Kidney epithelial cell (primary cell): ENCODE data around the gene PAPPA2. TPM values are rescaled to one million over a fixed set of nuclear protein-coding genes. Genes with fewer than 3 reads are reported as not detected.

Experiments
- DNase-seq: peaks from one replicate; pipeline ENCODE4 v3.0.0-alpha.2; 2010; ENCODE audit warnings: low read depth
- H3K27me3 ChIP-seq: 2 replicates; pipeline ENCODE4 v1.6.0; 2011; ENCODE audit warnings: low read length; ENCODE audit not compliant: control insufficient read depth, insufficient read depth
- H3K36me3 ChIP-seq: 2 replicates; pipeline ENCODE4 v1.5.1; 2011; ENCODE audit warnings: low read length; ENCODE audit not compliant: control insufficient read depth, insufficient read depth
- H3K4me3 ChIP-seq: 2 replicates; pipeline ENCODE4 v1.5.1; 2011; ENCODE audit warnings: low read depth, mild to moderate bottlenecking, control low read depth, low read length
- total RNA-seq: library from RNA; depleted of rRNA; stranded (reverse); fragments of >200 nt; gene quantifications from 2 replicates; pipeline ENCODE4 v1.2.3, GENCODE V29; 2015
- TF ChIP-seq, protein P1 (sequence below): IDR thresholded peaks from 2 replicates; pipeline ENCODE4 v1.5.1; 2011; ENCODE audit warnings: mild to moderate bottlenecking, moderate library complexity, low read length, control low read depth, inconsistent platforms; ENCODE audit not compliant: insufficient read depth, poor library complexity, severe bottlenecking

The PAPPA2 gene
- total RNA-seq, 1 donor from 2014 or later, result 6.9 TPM

DNA sequence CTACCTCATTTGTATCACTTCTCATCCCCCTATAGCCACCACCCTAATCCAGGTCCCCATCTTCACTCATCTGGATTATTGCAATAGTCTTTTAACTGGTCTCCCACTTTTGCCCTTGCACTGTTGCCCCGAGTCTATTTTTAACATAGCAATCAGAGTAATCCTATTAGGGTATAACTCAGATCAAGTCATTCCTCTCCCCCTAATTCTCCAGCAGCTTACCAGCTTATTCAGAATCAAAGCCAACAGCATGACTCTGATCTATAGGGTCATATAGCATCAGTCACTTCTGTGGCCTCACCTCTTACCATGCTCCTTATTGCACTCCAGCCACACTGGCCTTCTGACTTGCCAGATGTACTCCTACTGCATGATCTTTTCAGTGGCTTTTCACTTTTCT is 140.7 kb downstream of the PAPPA2 start:
- TF ChIP-seq, protein P1, sequence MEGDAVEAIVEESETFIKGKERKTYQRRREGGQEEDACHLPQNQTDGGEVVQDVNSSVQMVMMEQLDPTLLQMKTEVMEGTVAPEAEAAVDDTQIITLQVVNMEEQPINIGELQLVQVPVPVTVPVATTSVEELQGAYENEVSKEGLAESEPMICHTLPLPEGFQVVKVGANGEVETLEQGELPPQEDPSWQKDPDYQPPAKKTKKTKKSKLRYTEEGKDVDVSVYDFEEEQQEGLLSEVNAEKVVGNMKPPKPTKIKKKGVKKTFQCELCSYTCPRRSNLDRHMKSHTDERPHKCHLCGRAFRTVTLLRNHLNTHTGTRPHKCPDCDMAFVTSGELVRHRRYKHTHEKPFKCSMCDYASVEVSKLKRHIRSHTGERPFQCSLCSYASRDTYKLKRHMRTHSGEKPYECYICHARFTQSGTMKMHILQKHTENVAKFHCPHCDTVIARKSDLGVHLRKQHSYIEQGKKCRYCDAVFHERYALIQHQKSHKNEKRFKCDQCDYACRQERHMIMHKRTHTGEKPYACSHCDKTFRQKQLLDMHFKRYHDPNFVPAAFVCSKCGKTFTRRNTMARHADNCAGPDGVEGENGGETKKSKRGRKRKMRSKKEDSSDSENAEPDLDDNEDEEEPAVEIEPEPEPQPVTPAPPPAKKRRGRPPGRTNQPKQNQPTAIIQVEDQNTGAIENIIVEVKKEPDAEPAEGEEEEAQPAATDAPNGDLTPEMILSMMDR, result no peak
- no peak for DNase-seq

DNA sequence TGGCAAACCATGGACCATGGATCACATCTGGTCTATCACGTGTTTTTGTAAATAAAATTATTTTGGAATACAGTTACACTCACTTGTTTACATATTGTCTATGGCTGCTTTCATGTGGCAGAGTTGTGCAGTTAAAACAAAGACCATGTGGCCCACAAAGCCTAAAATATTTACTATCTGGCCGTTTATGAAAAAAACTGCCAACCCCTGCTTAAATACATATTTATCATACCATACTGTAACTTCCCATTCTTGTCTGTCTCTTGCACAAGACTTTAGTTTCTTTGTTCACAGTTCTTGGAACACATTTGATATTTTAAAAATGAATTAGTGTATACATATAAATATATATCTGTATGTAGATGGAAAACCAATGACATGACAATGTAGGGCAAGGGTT is 141.5 kb downstream of the PAPPA2 start:
- H3K4me3 ChIP-seq, result no peak overlapping the region
- no peaks in the 10 kb centered on the region for H3K36me3 ChIP-seq
- TF ChIP-seq, protein P1, result no peak
- no peaks in the 10 kb centered on the region for H3K27me3 ChIP-seq
- DNase-seq, result no peak

More for the DNA sequence above, 140.7 kb downstream of the PAPPA2 start:
- no peak overlapping the region for H3K4me3 ChIP-seq
- no peaks in the 10 kb centered on the region for H3K36me3 ChIP-seq
- H3K27me3 ChIP-seq, result no peaks in the 10 kb centered on the region

DNA sequence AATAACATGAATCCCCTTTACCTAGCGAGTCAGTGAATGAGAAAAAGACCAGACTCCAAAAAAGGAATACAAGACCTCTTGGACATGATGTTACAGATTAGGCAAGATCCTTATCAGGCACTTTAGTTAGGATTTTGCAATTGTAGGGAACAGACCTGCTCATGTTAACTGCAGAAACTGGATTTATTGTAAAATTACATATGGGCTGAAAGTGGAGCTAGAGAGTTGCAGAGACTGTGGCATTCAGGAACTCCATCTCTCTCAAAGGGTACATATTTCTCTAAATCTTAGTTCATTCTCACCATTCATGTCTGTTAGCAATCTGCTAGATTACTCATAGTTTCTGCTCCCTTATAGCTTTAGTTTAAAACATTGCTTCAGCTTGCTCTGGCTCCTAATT is 142.2 kb downstream of the PAPPA2 start:
- TF ChIP-seq, protein P1, result no peak
- Histone ChIP-seq H3K4me3 (no peak overlapping the region), H3K27me3 (no peaks in the 10 kb centered on the region), H3K36me3 (no peaks in the 10 kb centered on the region)
- DNase-seq, result no peak

DNA sequence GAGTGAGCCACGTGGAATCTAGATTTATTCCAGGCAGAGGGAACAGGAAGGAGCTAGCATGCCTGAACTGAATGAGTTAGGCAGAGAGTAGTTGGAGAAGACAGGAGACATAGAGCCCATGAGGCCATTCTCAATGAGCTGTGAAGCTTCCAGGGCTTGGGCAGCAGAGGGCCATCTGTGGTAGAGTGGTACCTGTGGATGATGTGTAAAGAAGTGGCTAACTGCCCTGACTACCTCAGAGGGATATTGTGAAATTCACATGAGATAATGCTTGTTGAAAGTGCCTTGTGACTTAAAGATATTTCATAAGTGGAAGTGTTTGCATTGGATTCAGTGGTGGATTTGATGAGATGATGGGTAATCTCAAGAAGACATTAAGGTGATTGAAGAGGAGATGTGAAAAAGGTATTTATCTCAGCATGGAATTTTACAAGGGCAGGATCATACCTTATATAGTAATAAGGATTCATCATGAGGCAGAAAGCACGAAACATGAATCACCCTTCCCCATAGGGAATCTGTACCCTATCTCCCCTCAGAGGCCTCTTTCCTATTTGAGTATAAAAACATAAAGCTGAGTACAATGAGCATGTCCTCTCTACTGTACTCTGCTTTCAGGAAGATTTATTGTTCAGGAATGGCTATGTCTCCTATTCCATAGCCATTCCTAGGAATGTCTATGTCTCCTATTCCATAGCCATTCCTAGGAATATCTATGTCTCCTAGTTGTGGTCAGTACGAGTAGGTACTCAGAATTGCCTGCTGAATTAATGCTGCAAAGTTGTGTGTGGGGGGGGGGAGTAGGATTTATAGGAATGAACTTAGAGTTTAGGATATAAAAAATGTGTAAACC is 146.8 kb downstream of the PAPPA2 start:
- no peak for DNase-seq
- Histone ChIP-seq H3K4me3 (no peak overlapping the region), H3K36me3 (no peaks in the 10 kb centered on the region), H3K27me3 (no peaks in the 10 kb centered on the region)
- TF ChIP-seq, protein P1, result no peak

DNA sequence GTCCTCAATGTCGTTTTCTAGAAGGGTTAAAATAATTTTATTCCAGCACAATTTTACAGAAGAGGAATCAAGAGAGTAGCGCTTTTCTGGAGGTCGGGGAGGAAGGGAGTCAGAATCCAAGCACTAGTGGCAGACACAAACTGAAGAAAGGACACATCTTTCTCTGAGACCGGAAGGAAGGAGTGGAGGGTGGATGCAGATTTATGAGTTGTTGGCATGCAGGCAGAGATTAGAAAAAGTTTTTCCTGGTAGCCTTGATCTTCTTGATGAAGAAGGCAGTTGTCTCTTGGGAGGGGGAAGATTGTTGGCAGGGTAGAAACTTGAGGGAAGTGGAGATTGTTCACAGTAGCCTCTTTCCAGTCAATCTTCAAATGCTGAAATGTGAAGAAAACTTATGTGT is 149.8 kb downstream of the PAPPA2 start:
- H3K27me3 ChIP-seq, result no peaks in the 10 kb centered on the region
- no peaks in the 10 kb centered on the region for H3K36me3 ChIP-seq
- DNase-seq, result no peak
- H3K4me3 ChIP-seq, result no peak overlapping the region
- TF ChIP-seq, protein P1, result no peak

DNA sequence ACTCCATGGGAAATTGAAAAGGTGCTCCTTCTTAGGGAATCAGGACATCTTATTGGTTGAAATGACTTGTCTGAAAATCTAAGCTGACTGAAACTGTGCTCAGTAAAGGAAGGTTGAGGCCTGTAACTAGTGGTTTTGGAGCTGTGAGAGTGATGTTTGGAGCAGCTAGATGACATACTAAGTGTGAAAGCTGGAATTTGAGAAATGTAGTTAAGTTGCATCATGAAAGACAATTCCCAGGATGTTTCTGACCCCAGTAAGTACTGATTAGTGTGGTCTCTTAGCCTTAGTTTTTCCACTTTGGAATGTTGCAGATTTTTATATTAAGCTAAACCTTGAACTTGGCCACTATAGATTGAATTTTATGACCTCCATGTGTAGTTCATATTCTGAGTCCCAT is 154.9 kb downstream of the PAPPA2 start:
- TF ChIP-seq, protein P1, result no peak
- no peak for DNase-seq
- no peak overlapping the region for H3K4me3 ChIP-seq

More for the DNA sequence above, 154.9 kb downstream of the PAPPA2 start:
- Histone ChIP-seq H3K27me3 (no peaks in the 10 kb centered on the region), H3K36me3 (no peaks in the 10 kb centered on the region)
